Stomach (tissue), 9 donors: ENCODE results near the gene CDKN1A. TPM values are rescaled to one million over a fixed set of nuclear protein-coding genes. Genes with fewer than 3 reads are reported as not detected.
A peak's percentile ranks its signal among the peaks of the same experiment; 100 is the strongest.

Experiments
- DNase-seq, 2 donors: peaks; one replicate each; pipeline versions ENCODE4 v3.0.0 to v3.0.0-alpha.2; 2013 to 2019
- H3K27ac ChIP-seq, 5 donors: fragments of 200-600 bp in 4 of 5; sonication (generic) in 4 of 5; one replicate each; pipeline ENCODE4 v1.5.1; 2013 to 2019; ENCODE audit warnings: mild to moderate bottlenecking in 1 of 5, moderate library complexity in 1 of 5
- H3K27me3 ChIP-seq, 3 donors: fragments of 200-600 bp; sonication (generic); one replicate each; pipeline ENCODE4 v1.5.1; 2017 to 2019; ENCODE audit warnings: mixed run types in 1 of 3
- H3K36me3 ChIP-seq, 4 donors: fragments of 200-600 bp; sonication (generic); 1 replicate in 3 of 4; 2 replicates in 1 of 4; pipeline ENCODE4 v1.5.1; 2016 to 2019
- H3K4me1 ChIP-seq, 4 donors: fragments of 200-600 bp; sonication (generic); one replicate each; pipeline ENCODE4 v1.5.1; 2016 to 2019
- H3K4me3 ChIP-seq, 4 donors: fragments of 200-600 bp; sonication (generic) in 3 of 4; one replicate each; pipeline ENCODE4 v1.5.1; 2016 to 2019; ENCODE audit warnings: mild to moderate bottlenecking in 1 of 4
- H3K9me3 ChIP-seq, 4 donors: fragments of 200-600 bp; sonication (generic); one replicate each; pipeline ENCODE4 v1.5.1; 2016 to 2019
- CTCF ChIP-seq, 7 experiments: fragments of 450-650 bp in 4 of 7; fragments of 200-600 bp in 3 of 7; sonication (generic) in 3 of 7; IDR thresholded peaks; one replicate each; pipeline ENCODE4 v1.5.1; 2016 to 2019; ENCODE audit warnings: antibody characterized with exemption in 7 of 7, control low read depth in 2 of 7, mild to moderate bottlenecking in 1 of 7
- EP300 ChIP-seq: sonication (generic); formaldehyde crosslinking; IDR thresholded peaks from one replicate; pipeline ENCODE4 v1.6.1; 2017; ENCODE audit warnings: antibody characterized with exemption
- POLR2A ChIP-seq, 4 donors: fragments of 450-650 bp; IDR thresholded peaks; one replicate each; pipeline ENCODE4 v1.6.1; 2016; ENCODE audit warnings: antibody characterized with exemption in 4 of 4, control low read depth in 2 of 4, mild to moderate bottlenecking in 1 of 4, moderate library complexity in 1 of 4
- POLR2AphosphoS5 ChIP-seq, 3 donors: sonication (generic); formaldehyde crosslinking; IDR thresholded peaks; one replicate each; pipeline ENCODE4 v1.6.1; 2016; ENCODE audit warnings: antibody characterized with exemption in 3 of 3
- WGBS, 5 donors: extraction: QIAGEN DNeasy Blood & Tissue Kit in 3 of 5; methylation state at CpG; one replicate each; pipeline versions ENCODE4 v1.1.5 to v1.1.7; 2013 to 2018; 5-methylcytosine and 5-hydroxymethylcytosine counted together
- intact Hi-C: fragments of 100-400 bp; cut with DNase I; formaldehyde crosslinking; loops from one replicate; pipeline ENCODE4 v1.15.1; 2023; ENCODE audit warnings: low total_unique reads
- polyA plus RNA-seq, 3 donors: library from polyadenylated mRNA; stranded (reverse); fragments of 200-250 nt; gene quantifications; one replicate each; pipeline ENCODE4 v1.2.3, GENCODE V29; 2013
- total RNA-seq, 5 donors: library from RNA; depleted of rRNA; stranded (reverse); fragments of >200 nt; gene quantifications; one replicate each; pipeline versions ENCODE4 v1.1.0 to v1.2.3, GENCODE V29; 2014 to 2016
- donor health status: healthy with polysubstance abuse.
- donor health status: Bipolar disorder and iron deficiency.
- donor health status: healthy.

Gene CDKN1A
- total and polyA plus RNA-seq, 8 donors, result 36.5 to 118 (median 61.4) TPM

GRCh38 chr6:36669002-36669401, 9.5 kb upstream of the CDKN1A start:
- Histone ChIP-seq H3K36me3 (no peaks in the 10 kb centered on the region), H3K4me1 (peaks cover 0 to 15% (median 7%) of the 10 kb centered on the region in 4 donors), H3K9me3 (no peaks in the 10 kb centered on the region), H3K27me3 (no peaks in the 10 kb centered on the region), H3K27ac (no peak overlapping the region), H3K4me3 (no peak overlapping the region)
- TF ChIP-seq POLR2A (IDR thresholded peaks at IDR 0.05), result no peak
- no peak for TF ChIP-seq CTCF (IDR thresholded peaks at IDR 0.05)
- no peak for TF ChIP-seq POLR2AphosphoS5 (IDR thresholded peaks at IDR 0.05)
- DNase-seq, result no peak
- intact Hi-C loops, result no loop called here
- 90 to 96% (median 94%) methylated on average over 5 to 6 of the region's 6 CpGs for WGBS, 5 donors

GRCh38 chr6:36670271-36670670, 8.2 kb upstream of the CDKN1A start:
- H3K4me3 ChIP-seq, result no peak overlapping the region
- TF ChIP-seq CTCF (IDR thresholded peaks at IDR 0.05), result no peak
- no peak for TF ChIP-seq POLR2A (IDR thresholded peaks at IDR 0.05)
- TF ChIP-seq POLR2AphosphoS5 (IDR thresholded peaks at IDR 0.05), result no peak
- no peak for TF ChIP-seq EP300
- no peak for DNase-seq
- peaks cover 0 to 15% (median 7%) of the 10 kb centered on the region in 4 donors for H3K4me1 ChIP-seq
- WGBS, 5 donors, result 89 to 95% (median 94%) methylated on average over 7 of the region's 7 CpGs
- no peaks in the 10 kb centered on the region for H3K9me3 ChIP-seq
- H3K36me3 ChIP-seq, result no peaks in the 10 kb centered on the region
- H3K27ac ChIP-seq, result no peak overlapping the region
- intact Hi-C loops, result no loop called here
- H3K27me3 ChIP-seq, result no peaks in the 10 kb centered on the region

GRCh38 chr6:36671687-36672375, 6.7 kb upstream of the CDKN1A start:
- H3K27ac ChIP-seq, result no peak overlapping the region
- 79 to 84% (median 82%) methylated on average over 6 of the region's 6 CpGs for WGBS, 5 donors
- intact Hi-C loops, result no loop called here
- H3K9me3 ChIP-seq, result no peaks in the 10 kb centered on the region
- no peak for TF ChIP-seq POLR2A (IDR thresholded peaks at IDR 0.05)
- TF ChIP-seq EP300, result no peak
- TF ChIP-seq POLR2AphosphoS5 (IDR thresholded peaks at IDR 0.05), result no peak
- TF ChIP-seq CTCF (IDR thresholded peaks at IDR 0.05), result no peak
- DNase-seq, result peak in 1 of 2 donors; percentile 37
- H3K36me3 ChIP-seq, result no peaks in the 10 kb centered on the region
- no peak overlapping the region for H3K4me3 ChIP-seq
- no peaks in the 10 kb centered on the region for H3K27me3 ChIP-seq
- peaks cover 6 to 19% (median 12%) of the 10 kb centered on the region in 4 donors for H3K4me1 ChIP-seq

- WGBS, 5 donors, result 69 to 84% (median 83%) methylated on average over 10 of the region's 10 CpGs
- H3K4me3 ChIP-seq, result no peak overlapping the region
- H3K27me3 ChIP-seq, result no peaks in the 10 kb centered on the region
- no peak for TF ChIP-seq POLR2AphosphoS5 (IDR thresholded peaks at IDR 0.05)
- no peak for TF ChIP-seq CTCF (IDR thresholded peaks at IDR 0.05)
- TF ChIP-seq POLR2A (IDR thresholded peaks at IDR 0.05), result no peak
- no peak for TF ChIP-seq EP300
- H3K4me1 ChIP-seq, result peaks cover 19 to 26% (median 25%) of the 10 kb centered on the region in 4 donors
- intact Hi-C loops, result no loop called here
- H3K9me3 ChIP-seq, result no peaks in the 10 kb centered on the region
- H3K27ac ChIP-seq, result no peak overlapping the region
- no peak for DNase-seq
- H3K36me3 ChIP-seq, result no peaks in the 10 kb centered on the region
These were observed 4.6 kb upstream of the CDKN1A start for GRCh38 chr6:36673882-36674281.
